AG10803 (cell line): ENCODE measurements around the gene PCBP3.
"Not testable (repeated sequence)": the region's sequence is repeated elsewhere in the genome, so short reads cannot be mapped to it uniquely, and the experiment has no call there.

Experiments
- DNase-seq: peaks from one replicate; pipeline ENCODE4 v3.0.0; 2010; ENCODE audit warnings: low read depth
- H3K4me3 ChIP-seq: 2 replicates; pipeline ENCODE4 v1.5.1; 2011; ENCODE audit warnings: mild to moderate bottlenecking, low read length, control low read depth
- TF ChIP-seq, protein P1 (sequence below): conservative IDR thresholded peaks from 2 replicates; pipeline ENCODE4 v1.5.1; 2011; ENCODE audit warnings: mild to moderate bottlenecking, low read length, control low read depth, inconsistent platforms

PCBP3 gene

DNA sequence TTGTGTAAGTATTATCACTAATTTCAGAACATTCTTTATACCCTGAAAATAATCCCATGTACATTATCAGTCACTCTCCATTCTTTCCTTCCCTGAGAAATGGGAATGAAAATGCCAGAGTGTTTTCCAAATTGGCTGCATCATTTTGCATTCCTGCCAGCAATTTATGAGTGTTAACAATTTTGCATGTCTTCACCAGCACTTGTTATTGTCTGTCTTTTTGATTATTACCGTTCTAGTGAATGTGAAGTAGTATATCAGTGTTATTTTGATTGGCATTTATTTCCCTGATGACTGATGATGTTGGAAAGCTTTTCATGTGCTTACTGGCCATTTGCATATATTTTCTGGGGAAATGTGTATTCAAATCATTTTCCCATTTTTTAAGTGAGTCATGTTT lies 71.9 kb downstream of the PCBP3 start:
- TF ChIP-seq, protein P1, sequence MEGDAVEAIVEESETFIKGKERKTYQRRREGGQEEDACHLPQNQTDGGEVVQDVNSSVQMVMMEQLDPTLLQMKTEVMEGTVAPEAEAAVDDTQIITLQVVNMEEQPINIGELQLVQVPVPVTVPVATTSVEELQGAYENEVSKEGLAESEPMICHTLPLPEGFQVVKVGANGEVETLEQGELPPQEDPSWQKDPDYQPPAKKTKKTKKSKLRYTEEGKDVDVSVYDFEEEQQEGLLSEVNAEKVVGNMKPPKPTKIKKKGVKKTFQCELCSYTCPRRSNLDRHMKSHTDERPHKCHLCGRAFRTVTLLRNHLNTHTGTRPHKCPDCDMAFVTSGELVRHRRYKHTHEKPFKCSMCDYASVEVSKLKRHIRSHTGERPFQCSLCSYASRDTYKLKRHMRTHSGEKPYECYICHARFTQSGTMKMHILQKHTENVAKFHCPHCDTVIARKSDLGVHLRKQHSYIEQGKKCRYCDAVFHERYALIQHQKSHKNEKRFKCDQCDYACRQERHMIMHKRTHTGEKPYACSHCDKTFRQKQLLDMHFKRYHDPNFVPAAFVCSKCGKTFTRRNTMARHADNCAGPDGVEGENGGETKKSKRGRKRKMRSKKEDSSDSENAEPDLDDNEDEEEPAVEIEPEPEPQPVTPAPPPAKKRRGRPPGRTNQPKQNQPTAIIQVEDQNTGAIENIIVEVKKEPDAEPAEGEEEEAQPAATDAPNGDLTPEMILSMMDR: no peak
- no peak overlapping the region for H3K4me3 ChIP-seq
- no peak for DNase-seq

- no peak overlapping the region for H3K4me3 ChIP-seq
- TF ChIP-seq, protein P1: no peak
- DNase-seq: no peak
Observed at GRCh38 chr21:45718413-45718812, 74.9 kb downstream of the PCBP3 start.

DNA sequence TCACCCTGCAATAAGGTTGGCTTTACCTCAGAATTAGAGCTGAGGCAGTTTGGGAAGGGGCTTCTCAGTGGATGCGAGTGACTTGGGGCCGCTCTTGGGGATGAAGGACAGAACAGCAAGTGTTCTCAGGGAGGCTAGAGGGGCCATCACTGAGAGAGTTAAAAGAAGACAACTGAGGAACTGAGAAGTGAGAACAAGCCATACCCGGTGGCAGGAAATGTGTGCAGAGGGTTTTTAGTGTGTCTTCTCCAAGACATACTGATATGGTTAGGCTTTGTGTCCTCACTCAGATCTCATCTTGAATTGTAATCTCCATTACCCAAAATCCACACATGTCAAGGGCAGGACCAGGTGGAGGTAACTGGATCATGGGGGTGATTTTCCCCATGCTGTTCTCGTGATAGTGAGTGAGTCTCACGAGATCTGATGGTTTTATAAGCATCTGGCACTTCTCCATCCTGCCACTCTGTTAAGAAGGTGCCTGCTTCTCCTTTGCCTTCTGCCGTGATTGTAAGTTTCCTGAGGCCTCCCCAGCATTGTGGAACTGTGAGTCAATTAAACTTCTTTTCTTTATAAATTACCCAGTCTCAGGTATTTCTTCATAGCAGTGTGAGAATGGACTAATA lies 75.8 kb downstream of the PCBP3 start:
- DNase-seq: no peak
- TF ChIP-seq, protein P1: no peak
- H3K4me3 ChIP-seq: no peak overlapping the region

DNA sequence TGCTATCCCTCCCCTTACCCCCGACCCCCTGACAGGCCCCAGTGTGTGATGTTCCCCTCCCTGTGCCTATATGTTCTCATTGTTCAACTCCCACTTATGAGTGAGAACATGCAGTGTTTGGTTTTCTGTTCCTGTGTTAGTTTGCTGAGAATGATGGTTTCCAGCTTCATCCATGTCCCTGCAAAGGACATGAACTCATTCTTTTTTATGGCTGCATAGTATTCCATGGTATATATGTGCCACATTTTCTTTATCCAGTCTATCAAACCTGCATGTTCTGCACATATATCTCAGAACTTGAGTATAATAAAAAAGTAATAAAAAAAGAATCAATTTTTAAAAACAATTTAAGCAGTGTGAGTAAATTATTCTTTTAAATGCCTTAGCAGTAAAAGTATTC lies 76.7 kb downstream of the PCBP3 start:
- DNase-seq, H3K4me3 ChIP-seq: not testable (repeated sequence)

GRCh38 chr21:45721671-45722070 lies 78.1 kb downstream of the PCBP3 start:
- no peak overlapping the region for H3K4me3 ChIP-seq
- DNase-seq: no peak
- TF ChIP-seq, protein P1: no peak

- DNase-seq: no peak
- TF ChIP-seq, protein P1: no peak
- H3K4me3 ChIP-seq: no peak overlapping the region
Observed at GRCh38 chr21:45723049-45723958, 79.8 kb downstream of the PCBP3 start.

DNA sequence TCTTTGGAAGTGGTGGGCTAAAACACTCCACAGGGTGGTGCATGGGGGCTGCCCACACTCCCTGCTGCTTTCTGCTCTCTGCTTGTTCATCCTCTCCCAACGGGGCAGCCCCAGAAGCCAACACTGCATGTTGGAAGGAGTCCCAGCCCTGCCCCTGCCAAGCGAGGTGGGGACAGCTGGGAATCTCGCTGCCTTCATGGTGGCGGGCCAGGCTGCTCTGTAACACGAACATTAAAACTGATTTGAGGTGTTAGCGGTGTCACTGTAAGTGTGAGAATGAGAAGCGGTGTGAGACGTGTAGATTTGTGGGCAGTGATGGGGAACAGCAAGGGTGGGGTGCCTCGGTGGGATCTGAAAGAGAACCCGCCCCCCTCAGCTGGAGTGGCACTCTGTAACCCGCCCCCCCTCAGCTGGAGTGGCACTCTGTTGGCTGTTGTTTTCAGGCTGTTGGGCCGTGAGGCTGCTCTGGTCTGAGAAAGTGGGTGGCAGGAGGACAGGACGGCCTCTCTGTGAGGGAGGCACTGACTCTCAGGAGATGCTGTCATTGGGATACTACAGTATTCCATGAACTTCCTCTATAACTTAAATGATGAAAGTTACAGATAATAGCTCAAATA lies 80.9 kb downstream of the PCBP3 start:
- no peak overlapping the region for H3K4me3 ChIP-seq
- TF ChIP-seq, protein P1: no peak
- DNase-seq: no peak
